Neural cell (in vitro differentiated cells): ENCODE results near the gene TIAM1.

ENCODE experiments used
- CTCF ChIP-seq: fragments of 450-650 bp; IDR thresholded peaks from 2 replicates; pipeline ENCODE4 v1.5.1; 2014; ENCODE audit warnings: antibody characterized with exemption, mild to moderate bottlenecking, moderate library complexity; ENCODE audit not compliant: poor library complexity, severe bottlenecking
- EP300 ChIP-seq: fragments of 450-650 bp; conservative IDR thresholded peaks from 2 replicates; pipeline ENCODE4 v1.6.1; 2014; ENCODE audit warnings: antibody characterized with exemption, mild to moderate bottlenecking, moderate library complexity; ENCODE audit not compliant: poor library complexity, severe bottlenecking
- EZH2 ChIP-seq: fragments of 200-600, 300-800 bp; shearing (Covaris generic), sonication (generic); IDR thresholded peaks from 2 replicates; pipeline ENCODE4 v1.6.1; 2014; ENCODE audit warnings: antibody characterized with exemption, low read length, borderline replicate concordance, mild to moderate bottlenecking; ENCODE audit not compliant: insufficient read depth, poor library complexity, severe bottlenecking
- MXI1 ChIP-seq: fragments of 450-650 bp; conservative IDR thresholded peaks from 2 replicates; pipeline ENCODE4 v1.6.1; 2014; ENCODE audit warnings: antibody characterized with exemption, mild to moderate bottlenecking; ENCODE audit not compliant: poor library complexity, severe bottlenecking
- POLR2AphosphoS5 ChIP-seq: IDR thresholded peaks from 2 replicates; pipeline ENCODE4 v1.6.1; 2012
- SMC3 ChIP-seq: fragments of 450-650 bp; conservative IDR thresholded peaks from 2 replicates; pipeline ENCODE4 v1.6.1; 2014; ENCODE audit warnings: antibody characterized with exemption, mild to moderate bottlenecking, moderate library complexity; ENCODE audit not compliant: poor library complexity
- TAF1 ChIP-seq: IDR thresholded peaks from 2 replicates; pipeline ENCODE4 v1.6.1; 2012; ENCODE audit warnings: low read depth
- TF ChIP-seq, protein P1 (sequence below): IDR thresholded peaks from 2 replicates; pipeline ENCODE4 v1.6.1; 2012; ENCODE audit warnings: borderline replicate concordance

DNA sequence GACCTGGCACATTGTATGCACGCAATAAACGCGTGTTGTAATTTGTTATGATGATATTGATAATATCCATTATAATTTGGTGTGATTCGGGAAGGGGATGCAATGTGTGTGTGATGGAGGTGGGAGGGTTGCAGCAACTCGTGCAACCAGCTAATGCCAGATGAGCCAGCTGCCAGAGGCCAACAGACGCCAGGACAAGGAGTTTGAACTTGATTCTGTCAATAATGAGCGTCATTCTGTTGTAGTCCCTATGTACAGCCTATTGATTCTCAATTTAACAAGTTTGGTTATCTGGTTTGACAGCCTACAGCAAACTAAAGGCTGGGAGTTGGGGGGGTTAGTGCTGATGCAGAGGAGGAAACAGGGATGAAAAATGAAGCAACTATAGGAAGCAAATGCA lies 35.5 kb downstream of the TIAM1 start:
- no peak for TF ChIP-seq CTCF
- no peak for TF ChIP-seq EZH2
- TF ChIP-seq TAF1: no peak
- no peak for TF ChIP-seq SMC3
- TF ChIP-seq EP300: no peak
- no peak for TF ChIP-seq POLR2AphosphoS5
- TF ChIP-seq, protein P1, sequence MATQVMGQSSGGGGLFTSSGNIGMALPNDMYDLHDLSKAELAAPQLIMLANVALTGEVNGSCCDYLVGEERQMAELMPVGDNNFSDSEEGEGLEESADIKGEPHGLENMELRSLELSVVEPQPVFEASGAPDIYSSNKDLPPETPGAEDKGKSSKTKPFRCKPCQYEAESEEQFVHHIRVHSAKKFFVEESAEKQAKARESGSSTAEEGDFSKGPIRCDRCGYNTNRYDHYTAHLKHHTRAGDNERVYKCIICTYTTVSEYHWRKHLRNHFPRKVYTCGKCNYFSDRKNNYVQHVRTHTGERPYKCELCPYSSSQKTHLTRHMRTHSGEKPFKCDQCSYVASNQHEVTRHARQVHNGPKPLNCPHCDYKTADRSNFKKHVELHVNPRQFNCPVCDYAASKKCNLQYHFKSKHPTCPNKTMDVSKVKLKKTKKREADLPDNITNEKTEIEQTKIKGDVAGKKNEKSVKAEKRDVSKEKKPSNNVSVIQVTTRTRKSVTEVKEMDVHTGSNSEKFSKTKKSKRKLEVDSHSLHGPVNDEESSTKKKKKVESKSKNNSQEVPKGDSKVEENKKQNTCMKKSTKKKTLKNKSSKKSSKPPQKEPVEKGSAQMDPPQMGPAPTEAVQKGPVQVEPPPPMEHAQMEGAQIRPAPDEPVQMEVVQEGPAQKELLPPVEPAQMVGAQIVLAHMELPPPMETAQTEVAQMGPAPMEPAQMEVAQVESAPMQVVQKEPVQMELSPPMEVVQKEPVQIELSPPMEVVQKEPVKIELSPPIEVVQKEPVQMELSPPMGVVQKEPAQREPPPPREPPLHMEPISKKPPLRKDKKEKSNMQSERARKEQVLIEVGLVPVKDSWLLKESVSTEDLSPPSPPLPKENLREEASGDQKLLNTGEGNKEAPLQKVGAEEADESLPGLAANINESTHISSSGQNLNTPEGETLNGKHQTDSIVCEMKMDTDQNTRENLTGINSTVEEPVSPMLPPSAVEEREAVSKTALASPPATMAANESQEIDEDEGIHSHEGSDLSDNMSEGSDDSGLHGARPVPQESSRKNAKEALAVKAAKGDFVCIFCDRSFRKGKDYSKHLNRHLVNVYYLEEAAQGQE: no peak
- no peak for TF ChIP-seq MXI1
